Stimulated activated effector memory CD8-positive, alpha-beta T cell treated with anti-CD3 and anti-CD28 coated beads, Interleukin-12 subunit alpha, Interleukin-12 subunit beta, amount 100 ng/mL, for 72 hours (primary cell): Measurements from ENCODE around the gene C1orf21.

ENCODE experiments used
- ATAC-seq: fragments of 150-1000 bp; cut with Tn5 transposase; 2 replicates; pipeline ENCODE4 v1.10.0; 2021
- DNase-seq, 2 donors: peaks; one replicate each; pipeline ENCODE4 v3.0.0; 2021 to 2022; ENCODE audit warnings: low spot score in 2 of 2
- H3K27ac Mint-ChIP-seq: one replicate; pipeline ENCODE4 v1.8.0; 2022; ENCODE audit warnings: mild to moderate bottlenecking, mixed read lengths
- H3K36me3 Mint-ChIP-seq: one replicate; pipeline ENCODE4 v1.8.0; 2022; ENCODE audit warnings: mild to moderate bottlenecking, mixed read lengths
- H3K4me1 Mint-ChIP-seq: one replicate; pipeline ENCODE4 v1.8.0; 2022; ENCODE audit warnings: mixed read lengths
- H3K4me3 Mint-ChIP-seq: one replicate; pipeline ENCODE4 v1.8.0; 2022; ENCODE audit warnings: mild to moderate bottlenecking, mixed read lengths
- H3K9me3 Mint-ChIP-seq: one replicate; pipeline ENCODE4 v1.8.0; 2022; ENCODE audit warnings: mixed read lengths

C1orf21 gene

DNA sequence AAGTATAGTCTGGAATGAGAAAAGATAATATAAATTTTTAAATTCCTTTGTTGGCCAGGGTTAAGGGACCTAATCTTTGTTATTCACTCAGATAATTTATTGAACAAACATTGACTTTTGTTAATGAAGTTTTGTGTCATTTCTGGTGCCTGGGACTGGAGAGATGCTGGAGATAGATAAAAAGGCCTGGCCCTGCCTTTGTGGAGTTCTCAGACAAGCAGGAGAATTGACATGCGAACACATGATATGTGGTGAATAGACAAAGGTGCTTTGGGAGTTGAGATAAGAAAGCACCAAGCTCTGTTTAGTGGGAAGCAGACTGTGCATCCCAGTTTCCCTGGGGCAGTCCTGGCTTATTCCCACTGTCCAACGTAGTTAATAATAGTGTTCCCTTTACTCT, 8.5 kb downstream of the C1orf21 start:
- no peak overlapping the region for H3K4me3 Mint-ChIP-seq
- H3K4me1 Mint-ChIP-seq = peaks cover 19% of the 10 kb centered on the region
- H3K9me3 Mint-ChIP-seq = no peaks in the 10 kb centered on the region
- no peaks in the 10 kb centered on the region for H3K36me3 Mint-ChIP-seq
- no peak for ATAC-seq
- DNase-seq = no peak
- no peak overlapping the region for H3K27ac Mint-ChIP-seq

- no peak overlapping the region for H3K27ac Mint-ChIP-seq
- peaks cover 19% of the 10 kb centered on the region for H3K4me1 Mint-ChIP-seq
- no peaks in the 10 kb centered on the region for H3K9me3 Mint-ChIP-seq
- ATAC-seq (peak; percentile 51), DNase-seq (no peak)
- no peaks in the 10 kb centered on the region for H3K36me3 Mint-ChIP-seq
- H3K4me3 Mint-ChIP-seq = no peak overlapping the region
Observed at GRCh38 chr1:184395937-184396480, 9.2 kb downstream of the C1orf21 start.

GRCh38 chr1:184399192-184399847, 12.5 kb downstream of the C1orf21 start:
- Mint-ChIP-seq H3K27ac (no peak overlapping the region), H3K36me3 (no peaks in the 10 kb centered on the region), H3K4me1 (peaks cover 12% of the 10 kb centered on the region), H3K9me3 (no peaks in the 10 kb centered on the region), H3K4me3 (no peak overlapping the region)
- ATAC-seq = no peak
- DNase-seq = no peak

- H3K4me1 Mint-ChIP-seq = peaks cover 4% of the 10 kb centered on the region
- H3K9me3 Mint-ChIP-seq = no peaks in the 10 kb centered on the region
- no peak overlapping the region for H3K27ac Mint-ChIP-seq
- DNase-seq = no peak
- no peak for ATAC-seq
- no peaks in the 10 kb centered on the region for H3K36me3 Mint-ChIP-seq
- no peak overlapping the region for H3K4me3 Mint-ChIP-seq
Observed at GRCh38 chr1:184403961-184404726, 17.3 kb downstream of the C1orf21 start.

GRCh38 chr1:184404727-184405027, 17.8 kb downstream of the C1orf21 start:
- Mint-ChIP-seq H3K4me3 (no peak overlapping the region), H3K4me1 (peaks cover 6% of the 10 kb centered on the region), H3K27ac (no peak overlapping the region), H3K9me3 (no peaks in the 10 kb centered on the region), H3K36me3 (no peaks in the 10 kb centered on the region)
- no peak for ATAC-seq
- DNase-seq = no peak

DNA sequence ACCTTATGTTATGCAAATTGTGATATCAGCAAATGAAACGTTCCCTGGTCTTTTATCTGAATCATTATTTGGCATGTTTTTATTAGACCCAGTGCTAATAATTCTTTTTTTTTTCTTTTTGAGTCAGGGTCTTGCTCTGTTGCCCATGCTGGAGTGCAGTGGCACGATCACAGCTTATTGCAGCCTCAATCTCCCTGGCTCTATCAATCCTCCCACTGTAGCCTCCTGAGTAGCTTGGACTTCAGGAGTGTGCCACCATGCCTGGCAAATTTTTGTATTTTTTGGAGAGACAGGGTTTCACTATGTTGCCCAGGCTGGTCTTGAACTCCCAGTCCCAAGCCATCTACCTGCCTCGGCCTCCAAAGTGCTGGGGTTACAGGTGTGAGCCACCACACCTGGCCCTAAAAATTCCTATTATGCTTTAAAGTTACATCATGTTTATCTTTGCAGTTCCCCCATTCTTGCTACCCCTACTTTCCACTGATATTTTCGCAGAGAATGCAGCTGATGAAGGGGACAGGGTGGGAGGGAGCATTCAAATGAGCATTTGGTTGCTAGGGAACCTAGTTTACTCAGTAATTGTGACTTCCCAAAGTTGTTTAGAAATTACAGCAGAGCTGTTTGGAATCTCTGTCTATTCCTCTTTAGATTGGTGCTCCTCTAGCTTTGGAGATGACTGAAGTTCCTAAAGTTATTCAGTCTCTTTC, 18.4 kb downstream of the C1orf21 start:
- Mint-ChIP-seq H3K9me3 (no peaks in the 10 kb centered on the region), H3K4me3 (no peak overlapping the region), H3K27ac (no peak overlapping the region), H3K4me1 (peaks cover 6% of the 10 kb centered on the region), H3K36me3 (no peaks in the 10 kb centered on the region)
- ATAC-seq (no peak), DNase-seq (no peak)

DNA sequence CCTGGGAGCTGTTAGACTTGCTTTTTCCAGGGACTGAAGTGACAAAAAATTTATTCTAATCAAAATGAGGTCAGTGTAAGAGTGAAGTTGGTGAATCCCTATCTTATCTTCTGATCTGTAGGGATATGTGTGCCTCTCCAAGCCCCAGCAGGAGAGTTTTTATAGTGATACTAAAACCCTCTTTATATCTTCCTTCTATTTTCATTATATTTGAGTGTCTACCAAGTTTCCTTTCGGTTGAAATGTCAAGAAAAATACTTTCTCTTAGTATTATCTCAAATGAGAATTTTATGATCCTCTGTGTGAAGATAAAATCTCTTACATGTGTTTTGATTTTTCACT, 18.9 kb downstream of the C1orf21 start:
- no peak for ATAC-seq
- Mint-ChIP-seq H3K27ac (no peak overlapping the region), H3K4me3 (no peak overlapping the region), H3K36me3 (no peaks in the 10 kb centered on the region), H3K4me1 (peaks cover 6% of the 10 kb centered on the region), H3K9me3 (no peaks in the 10 kb centered on the region)
- DNase-seq = no peak

GRCh38 chr1:184406479-184406878, 19.6 kb downstream of the C1orf21 start:
- no peaks in the 10 kb centered on the region for H3K36me3 Mint-ChIP-seq
- no peak for DNase-seq
- H3K4me1 Mint-ChIP-seq = peaks cover 6% of the 10 kb centered on the region
- no peak overlapping the region for H3K4me3 Mint-ChIP-seq
- H3K9me3 Mint-ChIP-seq = no peaks in the 10 kb centered on the region
- H3K27ac Mint-ChIP-seq = no peak overlapping the region
- ATAC-seq = no peak

DNA sequence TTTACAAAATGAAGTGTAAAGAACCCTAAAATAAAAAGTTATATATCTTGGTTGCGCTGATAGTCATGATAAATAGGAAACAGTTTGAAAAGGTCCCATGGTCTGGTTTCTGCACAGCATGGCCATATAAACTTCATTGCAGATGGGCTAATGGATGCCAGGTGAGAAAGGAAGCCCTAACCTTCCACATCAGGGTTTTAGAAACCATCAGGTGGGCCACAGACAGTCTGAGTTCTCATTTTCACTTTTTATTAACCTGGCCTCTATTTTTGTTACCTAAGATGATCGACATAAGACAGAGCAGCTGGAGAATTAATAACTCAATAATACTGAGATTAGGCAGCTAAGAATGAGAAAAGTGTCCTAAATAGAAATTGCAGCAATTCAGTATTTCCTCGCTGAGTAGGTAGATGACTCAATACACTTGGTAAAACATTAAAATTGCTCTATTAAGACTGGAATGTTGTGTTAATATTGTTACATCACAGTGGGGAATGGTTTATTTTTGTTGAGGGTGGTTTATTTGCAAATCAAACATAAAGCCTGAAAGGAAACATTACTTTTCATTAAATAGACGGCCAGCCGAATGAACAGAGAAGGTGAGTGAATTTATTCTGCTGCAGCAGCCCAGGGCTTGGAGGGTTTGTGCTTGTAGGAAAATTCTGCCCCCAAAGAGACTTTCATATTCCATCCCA, 21.1 kb downstream of the C1orf21 start:
- H3K4me1 Mint-ChIP-seq = peaks cover 6% of the 10 kb centered on the region
- no peak for DNase-seq
- no peak overlapping the region for H3K4me3 Mint-ChIP-seq
- no peak overlapping the region for H3K27ac Mint-ChIP-seq
- no peaks in the 10 kb centered on the region for H3K36me3 Mint-ChIP-seq
- ATAC-seq = no peak
- no peaks in the 10 kb centered on the region for H3K9me3 Mint-ChIP-seq

- Mint-ChIP-seq H3K4me3 (no peak overlapping the region), H3K4me1 (peaks cover 6% of the 10 kb centered on the region), H3K36me3 (no peaks in the 10 kb centered on the region), H3K9me3 (no peaks in the 10 kb centered on the region), H3K27ac (no peak overlapping the region)
- no peak for ATAC-seq
- no peak for DNase-seq
Observed at GRCh38 chr1:184408580-184408979, 21.8 kb downstream of the C1orf21 start.

GRCh38 chr1:184409011-184409410, 22.2 kb downstream of the C1orf21 start:
- Mint-ChIP-seq H3K36me3 (no peaks in the 10 kb centered on the region), H3K9me3 (no peaks in the 10 kb centered on the region), H3K4me1 (peaks cover 6% of the 10 kb centered on the region), H3K27ac (no peak overlapping the region), H3K4me3 (no peak overlapping the region)
- peak; percentile 54 for ATAC-seq
- DNase-seq = no peak

- Mint-ChIP-seq H3K9me3 (no peaks in the 10 kb centered on the region), H3K4me3 (no peak overlapping the region), H3K27ac (no peak overlapping the region), H3K36me3 (no peaks in the 10 kb centered on the region), H3K4me1 (peaks cover 11% of the 10 kb centered on the region)
- DNase-seq (no peak), ATAC-seq (no peak)
Observed at GRCh38 chr1:184412472-184412871, 25.6 kb downstream of the C1orf21 start.

DNA sequence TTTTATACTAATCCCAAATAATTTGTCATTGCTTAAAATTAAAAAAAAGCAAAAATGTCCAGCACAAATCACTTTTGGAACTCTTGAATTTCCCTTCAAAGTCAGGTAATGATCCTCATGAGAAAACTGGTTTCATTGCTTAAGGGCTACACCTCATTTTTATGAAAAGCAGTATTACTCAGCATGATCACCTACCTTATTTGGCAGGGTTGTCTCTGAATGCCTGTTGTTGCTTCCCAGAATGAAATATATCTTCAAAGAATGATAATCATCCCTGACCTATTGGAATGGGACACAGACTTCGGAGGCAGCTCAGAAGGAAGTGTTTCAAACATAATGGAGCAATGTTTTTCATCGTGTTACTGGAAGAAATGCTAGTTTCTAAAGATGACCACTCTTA, 29.7 kb downstream of the C1orf21 start:
- ATAC-seq = no peak
- DNase-seq = no peak
- Mint-ChIP-seq H3K4me1 (peaks cover 18% of the 10 kb centered on the region), H3K9me3 (no peaks in the 10 kb centered on the region), H3K4me3 (no peak overlapping the region), H3K27ac (no peak overlapping the region), H3K36me3 (no peaks in the 10 kb centered on the region)

GRCh38 chr1:184416946-184417345, 30.1 kb downstream of the C1orf21 start:
- peaks cover 18% of the 10 kb centered on the region for H3K4me1 Mint-ChIP-seq
- no peaks in the 10 kb centered on the region for H3K36me3 Mint-ChIP-seq
- H3K4me3 Mint-ChIP-seq = no peak overlapping the region
- H3K27ac Mint-ChIP-seq = no peak overlapping the region
- no peaks in the 10 kb centered on the region for H3K9me3 Mint-ChIP-seq
- ATAC-seq (no peak), DNase-seq (no peak)

- Mint-ChIP-seq H3K36me3 (no peaks in the 10 kb centered on the region), H3K27ac (no peak overlapping the region), H3K9me3 (no peaks in the 10 kb centered on the region), H3K4me3 (no peak overlapping the region), H3K4me1 (peaks cover 18% of the 10 kb centered on the region)
- DNase-seq (no peak), ATAC-seq (no peak)
Observed at GRCh38 chr1:184417916-184418315, 31.1 kb downstream of the C1orf21 start.
